Body of pancreas (tissue), 4 donors: Measurements from ENCODE around the gene OR3A2.
"Not testable (repeated sequence)": the region's sequence is repeated elsewhere in the genome, so short reads cannot be mapped to it uniquely, and the experiment has no call there.

ENCODE experiments used
- POLR2A ChIP-seq, 3 donors: fragments of 450-650 bp; IDR thresholded peaks; one replicate each; pipeline ENCODE4 v1.6.1; 2016; ENCODE audit warnings: antibody characterized with exemption in 3 of 3, mild to moderate bottlenecking in 2 of 3
- TF ChIP-seq, protein P1 (sequence below), 7 experiments: fragments of 450-650 bp in 4 of 7; fragments of 200-600 bp in 3 of 7; sonication (generic) in 3 of 7; IDR thresholded peaks; one replicate each; pipeline ENCODE4 v1.5.1; 2016 to 2019; ENCODE audit warnings: antibody characterized with exemption in 7 of 7

DNA sequence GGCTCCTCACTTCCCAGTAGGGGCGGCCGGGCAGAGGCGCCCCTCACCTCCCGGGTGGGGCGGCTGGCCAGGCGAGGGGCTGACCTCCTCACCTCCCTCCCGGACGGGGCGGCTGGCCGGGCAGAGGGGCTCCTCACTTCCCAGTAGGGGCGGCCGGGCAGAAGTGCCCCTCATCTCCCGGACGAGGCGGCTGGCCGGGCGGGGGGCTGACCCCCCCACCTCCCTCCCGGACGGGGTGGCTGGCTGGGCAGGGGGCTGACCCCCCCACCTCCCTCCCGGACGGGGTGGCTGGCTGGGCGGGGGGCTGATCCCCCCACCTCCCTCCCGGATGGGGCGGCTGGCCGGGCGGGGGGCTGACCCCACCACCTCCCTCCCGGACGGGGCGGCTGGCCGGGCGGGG is 14.9 kb downstream of the OR3A2 start:
- not testable (repeated sequence) for TF ChIP-seq POLR2A (IDR thresholded peaks at IDR 0.05)
- TF ChIP-seq, protein P1, sequence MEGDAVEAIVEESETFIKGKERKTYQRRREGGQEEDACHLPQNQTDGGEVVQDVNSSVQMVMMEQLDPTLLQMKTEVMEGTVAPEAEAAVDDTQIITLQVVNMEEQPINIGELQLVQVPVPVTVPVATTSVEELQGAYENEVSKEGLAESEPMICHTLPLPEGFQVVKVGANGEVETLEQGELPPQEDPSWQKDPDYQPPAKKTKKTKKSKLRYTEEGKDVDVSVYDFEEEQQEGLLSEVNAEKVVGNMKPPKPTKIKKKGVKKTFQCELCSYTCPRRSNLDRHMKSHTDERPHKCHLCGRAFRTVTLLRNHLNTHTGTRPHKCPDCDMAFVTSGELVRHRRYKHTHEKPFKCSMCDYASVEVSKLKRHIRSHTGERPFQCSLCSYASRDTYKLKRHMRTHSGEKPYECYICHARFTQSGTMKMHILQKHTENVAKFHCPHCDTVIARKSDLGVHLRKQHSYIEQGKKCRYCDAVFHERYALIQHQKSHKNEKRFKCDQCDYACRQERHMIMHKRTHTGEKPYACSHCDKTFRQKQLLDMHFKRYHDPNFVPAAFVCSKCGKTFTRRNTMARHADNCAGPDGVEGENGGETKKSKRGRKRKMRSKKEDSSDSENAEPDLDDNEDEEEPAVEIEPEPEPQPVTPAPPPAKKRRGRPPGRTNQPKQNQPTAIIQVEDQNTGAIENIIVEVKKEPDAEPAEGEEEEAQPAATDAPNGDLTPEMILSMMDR (IDR thresholded peaks at IDR 0.05) = not testable (repeated sequence)
